HFFc6 (cell line): ENCODE results near the gene OR51B6. TPM values are rescaled to one million over a fixed set of nuclear protein-coding genes. Genes with fewer than 3 reads are reported as not detected.
A peak's percentile ranks its signal among the peaks of the same experiment; 100 is the strongest.

Experiments used
- DNase-seq: peaks from one replicate; pipeline ENCODE4 v3.0.0-alpha.2; 2018
- H3K27ac Mint-ChIP-seq: 2 replicates; pipeline ENCODE4 v1.8.0; 2020; ENCODE audit warnings: mild to moderate bottlenecking, mixed read lengths
- H3K27me3 Mint-ChIP-seq: 2 replicates; pipeline ENCODE4 v1.8.0; 2021; ENCODE audit warnings: mild to moderate bottlenecking, moderate library complexity, mixed read lengths; ENCODE audit not compliant: insufficient read depth
- H3K36me3 Mint-ChIP-seq: 2 replicates; pipeline ENCODE4 v1.8.0; 2021; ENCODE audit warnings: low read depth, mixed read lengths
- H3K4me1 Mint-ChIP-seq: 2 replicates; pipeline ENCODE4 v1.8.0; 2020; ENCODE audit warnings: low read depth, mixed read lengths
- H3K4me3 Mint-ChIP-seq: 2 replicates; pipeline ENCODE4 v1.8.0; 2020; ENCODE audit warnings: mild to moderate bottlenecking, moderate library complexity, mixed read lengths
- H3K9me3 Mint-ChIP-seq: 2 replicates; pipeline ENCODE4 v1.8.0; 2020; ENCODE audit warnings: mild to moderate bottlenecking, mixed read lengths
- CTCF ChIP-seq: fragments of 200-600 bp; sonication (generic); IDR thresholded peaks from 2 replicates; pipeline ENCODE4 v1.5.0; 2021; ENCODE audit warnings: antibody characterized with exemption, mild to moderate bottlenecking
- total RNA-seq, 6 experiments: library from RNA; stranded (reverse); fragmentation: NEBNext Ultra II Directional; extraction: Animal tissue kit (Norgen Biotek cat#: 25700); gene quantifications; 2 replicates in 1 of 6; 3 replicates in 5 of 6; pipeline ENCODE4 v1.2.3, GENCODE V29; 2021

Gene OR51B6
- total RNA-seq, 6 experiments from 2014 or later = not detected

GRCh38 chr11:5384335-5384734 is 33.0 kb downstream of the OR51B6 start:
- H3K9me3 Mint-ChIP-seq = no peaks in the 10 kb centered on the region
- no peaks in the 10 kb centered on the region for H3K36me3 Mint-ChIP-seq
- no peak overlapping the region for H3K27ac Mint-ChIP-seq
- H3K27me3 Mint-ChIP-seq = peaks cover 2% of the 10 kb centered on the region; the same call in 1 of the 2 replicates
- H3K4me1 Mint-ChIP-seq = peaks cover 6% of the 10 kb centered on the region
- no peak for DNase-seq
- no peak for TF ChIP-seq CTCF
- no peak overlapping the region for H3K4me3 Mint-ChIP-seq

DNA sequence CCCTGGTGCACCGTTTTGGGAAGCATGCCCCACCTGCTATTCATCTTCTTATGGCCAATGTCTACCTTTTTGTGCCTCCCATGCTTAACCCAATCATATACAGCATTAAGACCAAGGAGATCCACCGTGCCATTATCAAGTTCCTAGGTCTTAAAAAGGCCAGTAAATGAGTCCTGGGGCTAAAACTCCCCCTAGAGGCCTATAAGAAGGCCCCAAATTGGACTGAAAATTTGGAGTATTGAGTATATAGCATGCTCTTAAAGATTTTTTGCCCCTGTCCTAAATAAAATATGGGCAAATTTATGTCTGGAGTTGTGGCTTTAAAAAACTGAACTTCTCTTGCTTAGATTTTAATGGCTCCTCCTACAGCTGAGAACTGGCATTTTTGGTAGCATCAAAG is 38.9 kb downstream of the OR51B6 start:
- TF ChIP-seq CTCF = peak; percentile 39
- H3K36me3 Mint-ChIP-seq = no peaks in the 10 kb centered on the region

GRCh38 chr11:5394091-5394490 is 42.8 kb downstream of the OR51B6 start:
- no peak for DNase-seq
- Mint-ChIP-seq H3K27ac (no peak overlapping the region), H3K9me3 (no peaks in the 10 kb centered on the region), H3K4me3 (no peak overlapping the region), H3K36me3 (no peaks in the 10 kb centered on the region), H3K27me3 (peaks cover 7% of the 10 kb centered on the region), H3K4me1 (no peaks in the 10 kb centered on the region)
- no peak for TF ChIP-seq CTCF

More for the DNA sequence above, 38.9 kb downstream of the OR51B6 start:
- Mint-ChIP-seq H3K27me3 (peaks cover 5% of the 10 kb centered on the region), H3K9me3 (no peaks in the 10 kb centered on the region), H3K27ac (no peak overlapping the region), H3K4me3 (no peak overlapping the region), H3K4me1 (no peaks in the 10 kb centered on the region)
- no peak for DNase-seq

- no peaks in the 10 kb centered on the region for H3K9me3 Mint-ChIP-seq
- H3K36me3 Mint-ChIP-seq = no peaks in the 10 kb centered on the region
- TF ChIP-seq CTCF = no peak
- no peak for DNase-seq
- H3K4me1 Mint-ChIP-seq = no peaks in the 10 kb centered on the region
- H3K27ac Mint-ChIP-seq = no peak overlapping the region
- peaks cover 7% of the 10 kb centered on the region; the same call in 1 of the 2 replicates for H3K27me3 Mint-ChIP-seq
- H3K4me3 Mint-ChIP-seq = no peak overlapping the region
Observed at GRCh38 chr11:5398936-5399335, 47.6 kb downstream of the OR51B6 start.

Other genes starting within 250 kb of the OR51B6 start
- gene OR52A5, start 213.2 kb upstream of the OR51B6 start, total RNA-seq = not detected
- gene OR52A1, start 196.8 kb upstream of the OR51B6 start, total RNA-seq = not detected
- not detected for gene OR51V1, start 150.8 kb upstream of the OR51B6 start, total RNA-seq
- gene HBB, start 124.4 kb upstream of the OR51B6 start, total RNA-seq = not detected
- gene HBD, start 117.0 kb upstream of the OR51B6 start, total RNA-seq = not detected
- not detected for gene HBG1, start 101.7 kb upstream of the OR51B6 start, total RNA-seq
- gene HBG2, start 96.7 kb upstream of the OR51B6 start, total RNA-seq = not detected
- gene HBE1, start 81.6 kb upstream of the OR51B6 start, total RNA-seq = not detected
- not detected for gene OR51B4, start 49.6 kb upstream of the OR51B6 start, total RNA-seq
- gene OR51B2, start 27.2 kb upstream of the OR51B6 start, total RNA-seq = not detected
- gene OR51B5, start 8.0 kb upstream of the OR51B6 start, total RNA-seq = under 1 TPM in 4 of 6 experiments, not detected in 2; 0.30 to 0.53 (median 0.42) TPM
- gene OR51M1, start 32.3 kb downstream of the OR51B6 start, total RNA-seq = under 1 TPM in 1 of 6 experiments, not detected in 5; 0.09 TPM
- not detected for gene OR51Q1, start 70.6 kb downstream of the OR51B6 start, total RNA-seq
- not detected for gene OR51I1, start 90.0 kb downstream of the OR51B6 start, total RNA-seq
- not detected for gene OR51I2, start 97.8 kb downstream of the OR51B6 start, total RNA-seq
- not detected for gene OR52D1, start 137.2 kb downstream of the OR51B6 start, total RNA-seq
- not detected for gene UBQLN3, start 158.4 kb downstream of the OR51B6 start, total RNA-seq
- gene UBQLNL, start 165.2 kb downstream of the OR51B6 start, total RNA-seq = under 1 TPM in 5 of 6 experiments, not detected in 1; 0.07 to 0.17 (median 0.11) TPM
- not detected for gene OR52H1, start 197.0 kb downstream of the OR51B6 start, total RNA-seq
- not detected for gene OR52B6, start 229.4 kb downstream of the OR51B6 start, total RNA-seq
- gene TRIM6, start 245.1 kb downstream of the OR51B6 start, total RNA-seq = 1 to 10 TPM; 4.0 to 9.0 (median 6.6) TPM